C4-2B (cell line): ENCODE results near the gene SPINT1.
A peak's percentile ranks its signal among the peaks of the same experiment; 100 is the strongest.

Source experiments
- H3K27ac ChIP-seq: fragments of 450-650 bp; 2 replicates; pipeline ENCODE4 v1.5.1; 2017
- CTCF ChIP-seq: fragments of 450-650 bp; conservative IDR thresholded peaks from 2 replicates; pipeline ENCODE4 v1.5.1; 2017; ENCODE audit warnings: mild to moderate bottlenecking
- ZFX ChIP-seq: fragments of 450-650 bp; IDR thresholded peaks from 2 replicates; pipeline ENCODE4 v1.6.1; 2017

Gene SPINT1

GRCh38 chr15:40863660-40864270, 19.9 kb downstream of the SPINT1 start:
- no peak overlapping the region for H3K27ac ChIP-seq
- TF ChIP-seq CTCF (no peak), ZFX (no peak)

GRCh38 chr15:40867199-40867598, 23.4 kb downstream of the SPINT1 start:
- H3K27ac ChIP-seq: no peak overlapping the region
- TF ChIP-seq ZFX (no peak), CTCF (no peak)

GRCh38 chr15:40869686-40870085, 25.8 kb downstream of the SPINT1 start:
- H3K27ac ChIP-seq: peak overlapping the region; percentile 92; the same call in 1 of the 2 replicates
- TF ChIP-seq ZFX: no peak

- TF ChIP-seq CTCF (no peak), ZFX (no peak)
- H3K27ac ChIP-seq: peak overlapping the region; percentile 92
Observed at GRCh38 chr15:40870716-40871115, 26.9 kb downstream of the SPINT1 start.

GRCh38 chr15:40871749-40872617, 28.1 kb downstream of the SPINT1 start:
- H3K27ac ChIP-seq: peak overlapping the region; percentile 92
- TF ChIP-seq ZFX (no peak), CTCF (no peak)

- H3K27ac ChIP-seq: peak overlapping the region; percentile 92
- TF ChIP-seq CTCF (no peak), ZFX (no peak)
Observed at GRCh38 chr15:40872791-40873693, 29.2 kb downstream of the SPINT1 start.

GRCh38 chr15:40873694-40874561, 30.1 kb downstream of the SPINT1 start, which contains the start of gene RHOV:
RHOV (minus strand) TSS chr15:40874234; CDS start chr15:40874139, 95 bp downstream.
- TF ChIP-seq ZFX (peak; percentile 69; the same call in 1 of the 2 replicates), CTCF (peak; percentile 91)
- peak within 1 kb of the TSS; percentile 92 for H3K27ac ChIP-seq
